Endothelial cell (in vitro differentiated cells): ENCODE data around the gene NRAS. TPM values are rescaled to one million over a fixed set of nuclear protein-coding genes. Genes with fewer than 3 reads are reported as not detected.

Experiments
- DNase-seq: peaks from one replicate; pipeline ENCODE4 v3.0.0; 2021; ENCODE audit warnings: low spot score
- H3K27ac Mint-ChIP-seq: one replicate; pipeline ENCODE4 v1.8.0; 2021; ENCODE audit warnings: mixed read lengths, inconsistent platforms; ENCODE audit not compliant: unreplicated experiment
- H3K27me3 Mint-ChIP-seq: one replicate; pipeline ENCODE4 v1.8.0; 2021; ENCODE audit warnings: mild to moderate bottlenecking, moderate library complexity, mixed read lengths, inconsistent platforms; ENCODE audit not compliant: unreplicated experiment
- H3K36me3 Mint-ChIP-seq: one replicate; pipeline ENCODE4 v1.8.0; 2021; ENCODE audit warnings: mild to moderate bottlenecking, low read depth, mixed read lengths, inconsistent platforms; ENCODE audit not compliant: unreplicated experiment
- H3K4me1 Mint-ChIP-seq: one replicate; pipeline ENCODE4 v1.8.0; 2021; ENCODE audit warnings: mild to moderate bottlenecking, mixed read lengths, inconsistent platforms; ENCODE audit not compliant: unreplicated experiment
- H3K4me3 Mint-ChIP-seq: one replicate; pipeline ENCODE4 v1.8.0; 2021; ENCODE audit warnings: mild to moderate bottlenecking, mixed read lengths, inconsistent platforms; ENCODE audit not compliant: unreplicated experiment
- H3K9me3 Mint-ChIP-seq: one replicate; pipeline ENCODE4 v1.8.0; 2021; ENCODE audit warnings: mixed read lengths, inconsistent platforms; ENCODE audit not compliant: unreplicated experiment
- total RNA-seq: library from RNA; stranded (reverse); fragmentation: NEBNext Ultra II Directional; extraction: Animal tissue kit (Norgen Biotek cat#: 25700); gene quantifications from one replicate; pipeline ENCODE4 v1.2.1, GENCODE V29; 2021; ENCODE audit not compliant: unreplicated experiment
- TF ChIP-seq, protein P1 (sequence below): fragments of 200-600 bp; sonication (generic); IDR thresholded peaks from one replicate; pipeline ENCODE4 v1.5.0; 2021; ENCODE audit warnings: antibody characterized with exemption; ENCODE audit not compliant: unreplicated experiment

The NRAS gene
- total RNA-seq, 1 donor from 2014 or later = 74.0 TPM

DNA sequence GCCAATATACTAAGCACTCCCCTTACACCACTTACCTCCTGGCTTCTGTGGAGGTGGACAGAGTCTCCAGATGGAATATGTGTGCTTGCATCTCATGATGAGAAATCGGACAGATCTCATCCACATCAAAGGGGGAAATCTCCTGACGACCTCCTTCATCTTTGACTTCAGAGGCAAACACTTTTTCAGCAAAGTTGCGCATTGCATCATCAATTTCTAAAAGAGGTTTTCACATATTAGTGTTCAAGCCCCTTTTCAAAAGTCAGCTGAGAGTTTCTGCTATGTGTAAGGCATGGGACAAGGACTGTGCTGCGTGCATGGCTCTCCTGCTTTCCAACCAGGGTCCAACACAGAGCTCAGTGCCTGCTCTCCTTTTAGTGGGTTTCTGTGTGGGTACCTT is 28.0 kb downstream of the NRAS start:
- DNase-seq = no peak
- H3K36me3 Mint-ChIP-seq = no peaks in the 10 kb centered on the region

DNA sequence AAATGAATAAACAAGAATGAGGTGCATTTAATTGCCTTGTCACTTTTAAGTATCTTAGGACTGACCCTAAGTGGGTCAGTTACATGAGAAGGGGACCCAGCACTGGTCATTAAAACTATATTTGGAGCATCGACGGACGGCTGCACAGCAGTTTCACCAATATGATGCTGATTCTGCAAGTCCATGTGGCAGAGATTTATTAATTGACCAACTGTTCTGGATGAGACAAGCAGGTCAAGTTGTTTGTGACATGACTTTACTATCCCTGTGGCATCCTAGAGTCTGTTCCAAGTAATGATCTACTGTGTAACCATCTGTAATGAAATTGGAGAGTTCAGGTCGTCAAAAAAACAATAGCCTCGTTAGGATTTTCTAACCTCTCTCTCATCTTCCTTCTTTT is 30.7 kb downstream of the NRAS start:
- Mint-ChIP-seq H3K27me3 (peaks cover 4% of the 10 kb centered on the region), H3K9me3 (no peaks in the 10 kb centered on the region), H3K4me1 (no peaks in the 10 kb centered on the region), H3K36me3 (no peaks in the 10 kb centered on the region), H3K27ac (no peak overlapping the region), H3K4me3 (no peak overlapping the region)
- TF ChIP-seq, protein P1, sequence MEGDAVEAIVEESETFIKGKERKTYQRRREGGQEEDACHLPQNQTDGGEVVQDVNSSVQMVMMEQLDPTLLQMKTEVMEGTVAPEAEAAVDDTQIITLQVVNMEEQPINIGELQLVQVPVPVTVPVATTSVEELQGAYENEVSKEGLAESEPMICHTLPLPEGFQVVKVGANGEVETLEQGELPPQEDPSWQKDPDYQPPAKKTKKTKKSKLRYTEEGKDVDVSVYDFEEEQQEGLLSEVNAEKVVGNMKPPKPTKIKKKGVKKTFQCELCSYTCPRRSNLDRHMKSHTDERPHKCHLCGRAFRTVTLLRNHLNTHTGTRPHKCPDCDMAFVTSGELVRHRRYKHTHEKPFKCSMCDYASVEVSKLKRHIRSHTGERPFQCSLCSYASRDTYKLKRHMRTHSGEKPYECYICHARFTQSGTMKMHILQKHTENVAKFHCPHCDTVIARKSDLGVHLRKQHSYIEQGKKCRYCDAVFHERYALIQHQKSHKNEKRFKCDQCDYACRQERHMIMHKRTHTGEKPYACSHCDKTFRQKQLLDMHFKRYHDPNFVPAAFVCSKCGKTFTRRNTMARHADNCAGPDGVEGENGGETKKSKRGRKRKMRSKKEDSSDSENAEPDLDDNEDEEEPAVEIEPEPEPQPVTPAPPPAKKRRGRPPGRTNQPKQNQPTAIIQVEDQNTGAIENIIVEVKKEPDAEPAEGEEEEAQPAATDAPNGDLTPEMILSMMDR = no peak
- no peak for DNase-seq

More for the DNA sequence above, 28.0 kb downstream of the NRAS start:
- Mint-ChIP-seq H3K4me3 (no peak overlapping the region), H3K27me3 (peaks cover 3% of the 10 kb centered on the region), H3K4me1 (no peaks in the 10 kb centered on the region), H3K27ac (no peak overlapping the region), H3K9me3 (no peaks in the 10 kb centered on the region)
- TF ChIP-seq, protein P1 = no peak

DNA sequence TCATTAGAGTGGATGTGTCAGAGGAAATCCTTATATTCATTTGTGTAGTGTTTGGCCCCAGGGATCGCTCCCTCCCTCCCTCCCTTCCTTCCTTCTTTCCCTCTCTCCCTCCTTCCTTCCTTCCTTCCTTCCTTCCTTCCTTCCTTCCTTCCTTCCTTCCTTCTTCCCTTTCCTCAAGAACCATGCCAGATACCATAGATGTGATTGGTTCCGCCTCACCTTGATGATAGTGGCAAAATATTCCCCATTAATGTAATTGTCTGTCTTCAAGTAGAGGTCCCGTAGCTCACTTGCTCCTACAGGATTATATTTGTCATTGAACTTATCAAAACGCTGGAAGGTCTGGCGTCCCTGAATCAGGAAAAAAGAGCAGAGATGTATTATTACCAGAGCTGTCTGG is 38.9 kb downstream of the NRAS start:
- TF ChIP-seq, protein P1 = no peak
- Mint-ChIP-seq H3K4me3 (no peak overlapping the region), H3K36me3 (no peaks in the 10 kb centered on the region), H3K9me3 (no peaks in the 10 kb centered on the region), H3K27me3 (no peaks in the 10 kb centered on the region), H3K27ac (no peak overlapping the region), H3K4me1 (no peaks in the 10 kb centered on the region)
- DNase-seq = no peak

DNA sequence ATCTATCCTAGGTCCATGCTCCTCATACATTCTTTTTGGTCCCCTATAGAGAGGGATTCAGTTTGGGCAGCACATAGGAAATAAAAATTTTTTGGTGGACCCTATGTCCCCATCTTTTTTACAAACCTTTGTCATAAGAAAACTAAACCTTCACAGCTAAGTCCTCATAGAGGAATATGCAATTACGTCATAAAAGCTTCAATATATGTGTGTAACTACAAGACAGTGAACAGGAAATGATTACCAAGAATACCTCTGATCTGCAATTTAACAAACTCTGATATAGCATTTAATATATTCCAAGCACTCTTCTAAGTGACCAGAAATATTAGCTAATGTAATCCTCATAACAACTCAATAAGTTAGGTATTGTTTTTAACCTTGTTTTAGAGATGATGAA is 40.5 kb downstream of the NRAS start:
- no peaks in the 10 kb centered on the region for H3K4me1 Mint-ChIP-seq

DNA sequence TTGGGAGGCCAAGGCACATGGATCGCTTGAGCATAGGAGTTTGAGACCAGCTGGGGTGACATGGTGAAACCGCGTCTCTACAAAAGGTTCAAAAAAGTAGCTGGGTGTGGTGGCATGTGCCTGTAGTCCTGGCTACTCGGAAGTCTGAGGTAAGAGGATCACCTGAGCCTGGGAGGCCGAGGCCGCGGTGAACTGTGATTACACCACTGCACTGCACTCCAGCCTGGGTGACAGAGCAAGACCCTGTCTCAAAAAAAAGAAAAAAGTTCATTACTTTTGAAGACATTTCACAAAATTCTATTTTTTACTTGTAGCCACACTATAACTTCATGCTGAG is 44.7 kb downstream of the NRAS start:
- DNase-seq = no peak
- H3K9me3 Mint-ChIP-seq = no peaks in the 10 kb centered on the region
- H3K4me3 Mint-ChIP-seq = no peak overlapping the region
- TF ChIP-seq, protein P1 = no peak
- peaks cover 3% of the 10 kb centered on the region for H3K27me3 Mint-ChIP-seq
- H3K36me3 Mint-ChIP-seq = no peaks in the 10 kb centered on the region
- peaks cover 12% of the 10 kb centered on the region for H3K4me1 Mint-ChIP-seq
- H3K27ac Mint-ChIP-seq = no peak overlapping the region

More for the DNA sequence above, 40.5 kb downstream of the NRAS start:
- H3K27me3 Mint-ChIP-seq = no peaks in the 10 kb centered on the region
- no peak for DNase-seq
- no peak overlapping the region for H3K27ac Mint-ChIP-seq
- TF ChIP-seq, protein P1 = no peak
- H3K4me3 Mint-ChIP-seq = no peak overlapping the region
- H3K9me3 Mint-ChIP-seq = no peaks in the 10 kb centered on the region
- H3K36me3 Mint-ChIP-seq = no peaks in the 10 kb centered on the region
